Measurements from ENCODE around the gene CALML3. TPM values are rescaled to one million over a fixed set of nuclear protein-coding genes. Genes with fewer than 3 reads are reported as not detected.

CALML3 gene
- total RNA-seq, 1 experiment from 2014 or later = not detected

GRCh38 chr10:5531558-5532306 is 7.0 kb downstream of the CALML3 start:
- H3K4me3 ChIP-seq = no peak overlapping the region
- H3F3A ChIP-seq (ENCODE audit: insufficient read depth, low read depth) = peaks cover 5% of the 10 kb centered on the region; the same call in 1 of the 2 replicates
- no peak for TF ChIP-seq CTCF (conservative IDR thresholded peaks at IDR 0.05)
- no peak for TF ChIP-seq EZH2 (IDR thresholded peaks at IDR 0.05; ENCODE audit: low read depth)
- H3K4me1 ChIP-seq (replicated peaks; ENCODE audit: insufficient read depth) = peaks cover 15% of the 10 kb centered on the region
- POLR2A ChIA-PET (ENCODE audit: unreplicated experiment) = interaction anchor here (0.6 kb wide), 1 partner anchor 176 kb away, joined by 4 read pairs; no protein-coding TSS in a partner anchor
- intact Hi-C loops (cut with micrococcal nuclease; ENCODE audit: unreplicated experiment) = no loop called here
- no peaks in the 10 kb centered on the region for H3K79me2 ChIP-seq (ENCODE audit: low read depth)
- no peak overlapping the region for H3K4me2 ChIP-seq
- no TSS peak for BruUV-seq (replicated peaks)
- H3K36me3 ChIP-seq (ENCODE audit: low read depth) = no peaks in the 10 kb centered on the region
- H3K27ac ChIP-seq = no peak overlapping the region
- DNase-seq = no peak
- no peaks in the 10 kb centered on the region for H3K9me2 ChIP-seq (ENCODE audit: insufficient read depth)
- no peaks in the 10 kb centered on the region for H4K20me1 ChIP-seq (ENCODE audit: insufficient read depth)
- CTCF ChIA-PET = no interaction called here
- H3K9me3 ChIP-seq (ENCODE audit: insufficient read depth, low read depth) = no peaks in the 10 kb centered on the region
- no peaks in the 10 kb centered on the region for H3K27me3 ChIP-seq (ENCODE audit: insufficient read depth, low read depth)
- H2AFZ ChIP-seq = no peak overlapping the region

GRCh38 chr10:5532307-5532605 is 7.5 kb downstream of the CALML3 start:
- H3K9me2 ChIP-seq (ENCODE audit: insufficient read depth) = no peaks in the 10 kb centered on the region
- H3K36me3 ChIP-seq (ENCODE audit: low read depth) = no peaks in the 10 kb centered on the region
- no peak overlapping the region for H3K4me2 ChIP-seq
- peaks cover 15% of the 10 kb centered on the region for H3K4me1 ChIP-seq (replicated peaks; ENCODE audit: insufficient read depth)
- no peaks in the 10 kb centered on the region for H3K79me2 ChIP-seq (ENCODE audit: low read depth)
- no peaks in the 10 kb centered on the region for H3K27me3 ChIP-seq (ENCODE audit: insufficient read depth, low read depth)
- H2AFZ ChIP-seq = no peak overlapping the region
- DNase-seq = no peak
- peaks cover 5% of the 10 kb centered on the region; the same call in 1 of the 2 replicates for H3F3A ChIP-seq (ENCODE audit: insufficient read depth, low read depth)
- H3K4me3 ChIP-seq = no peak overlapping the region
- BruUV-seq (replicated peaks) = no TSS peak
- ChIA-PET CTCF (no interaction called here), POLR2A (ENCODE audit: unreplicated experiment) (no interaction called here)
- intact Hi-C loops (cut with micrococcal nuclease; ENCODE audit: unreplicated experiment) = no loop called here
- no peaks in the 10 kb centered on the region for H3K9me3 ChIP-seq (ENCODE audit: insufficient read depth, low read depth)
- no peak for TF ChIP-seq CTCF (conservative IDR thresholded peaks at IDR 0.05)
- TF ChIP-seq EZH2 (IDR thresholded peaks at IDR 0.05; ENCODE audit: low read depth) = no peak
- H4K20me1 ChIP-seq (ENCODE audit: insufficient read depth) = no peaks in the 10 kb centered on the region
- no peak overlapping the region for H3K27ac ChIP-seq

GRCh38 chr10:5532618-5533097 is 7.9 kb downstream of the CALML3 start:
- Histone ChIP-seq H3K4me3 (no peak overlapping the region), H3K4me1 (replicated peaks; ENCODE audit: insufficient read depth) (peaks cover 16% of the 10 kb centered on the region), H3K79me2 (ENCODE audit: low read depth) (no peaks in the 10 kb centered on the region), H3F3A (ENCODE audit: insufficient read depth, low read depth) (peaks cover 5% of the 10 kb centered on the region; the same call in 1 of the 2 replicates), H3K27ac (no peak overlapping the region), H3K27me3 (ENCODE audit: insufficient read depth, low read depth) (no peaks in the 10 kb centered on the region), H3K9me3 (ENCODE audit: insufficient read depth, low read depth) (no peaks in the 10 kb centered on the region), H4K20me1 (ENCODE audit: insufficient read depth) (no peaks in the 10 kb centered on the region), H3K9me2 (ENCODE audit: insufficient read depth) (no peaks in the 10 kb centered on the region), H3K36me3 (ENCODE audit: low read depth) (no peaks in the 10 kb centered on the region), H3K4me2 (no peak overlapping the region), H2AFZ (no peak overlapping the region)
- no peak for TF ChIP-seq EZH2 (IDR thresholded peaks at IDR 0.05; ENCODE audit: low read depth)
- no peak for TF ChIP-seq CTCF (conservative IDR thresholded peaks at IDR 0.05)
- no peak for DNase-seq
- POLR2A ChIA-PET (ENCODE audit: unreplicated experiment) = no interaction called here
- CTCF ChIA-PET = no interaction called here
- intact Hi-C loops (cut with micrococcal nuclease; ENCODE audit: unreplicated experiment) = no loop called here
- no TSS peak for BruUV-seq (replicated peaks)
